ENCODE measurements around the gene PRB3.
A peak's percentile ranks its signal among the peaks of the same experiment; 100 is the strongest.

Gene PRB3

GRCh38 chr12:11228296-11228879, 41.1 kb downstream of the PRB3 start:
- Histone ChIP-seq H3K27me3 (ENCODE audit: insufficient read depth, poor library complexity, severe bottlenecking) (no peaks in the 10 kb centered on the region), H3K4me3 (ENCODE audit: severe bottlenecking) (no peak overlapping the region), H3K36me3 (ENCODE audit: low read depth) (no peaks in the 10 kb centered on the region), H3K27ac (ENCODE audit: poor library complexity, severe bottlenecking) (no peak overlapping the region), H3K4me1 (ENCODE audit: insufficient read depth, poor library complexity, severe bottlenecking) (no peaks in the 10 kb centered on the region), H3K9me3 (ENCODE audit: severe bottlenecking) (no peaks in the 10 kb centered on the region)
- peak; percentile 42 for TF ChIP-seq CTCF (IDR thresholded peaks at IDR 0.05; ENCODE audit: poor library complexity, severe bottlenecking)
- ATAC-seq (ENCODE audit: low read depth) (peak; percentile 63; the same call in 2 of the 3 replicates), DNase-seq (ENCODE audit: low spot score) (no peak)

DNA sequence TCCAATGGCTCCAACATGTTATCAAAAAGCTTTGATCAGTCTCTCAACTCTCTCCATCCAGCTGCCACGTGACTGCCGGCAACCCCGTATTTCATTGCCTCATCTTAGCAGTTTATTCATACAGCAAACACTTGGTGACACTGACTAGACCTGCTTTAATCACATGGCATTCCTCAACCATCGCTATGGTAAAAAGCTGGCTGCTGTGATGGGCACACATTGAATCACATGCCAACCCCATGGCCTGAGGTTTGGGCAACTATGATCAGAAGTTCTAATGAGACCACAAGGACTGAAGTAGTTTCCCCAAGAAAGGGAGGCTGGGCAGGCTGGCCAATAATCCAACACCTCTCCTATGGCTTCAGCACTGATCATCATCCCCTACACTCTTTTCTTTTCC, 42.1 kb downstream of the PRB3 start:
- H3K36me3 ChIP-seq (ENCODE audit: low read depth), result no peaks in the 10 kb centered on the region
- H3K4me3 ChIP-seq (ENCODE audit: severe bottlenecking), result no peak overlapping the region
- H3K27me3 ChIP-seq (ENCODE audit: insufficient read depth, poor library complexity, severe bottlenecking), result no peaks in the 10 kb centered on the region
- no peak for ATAC-seq (ENCODE audit: low read depth)
- DNase-seq (ENCODE audit: low spot score), result no peak
- no peaks in the 10 kb centered on the region for H3K4me1 ChIP-seq (ENCODE audit: insufficient read depth, poor library complexity, severe bottlenecking)
- H3K9me3 ChIP-seq (ENCODE audit: severe bottlenecking), result no peaks in the 10 kb centered on the region
- TF ChIP-seq CTCF (IDR thresholded peaks at IDR 0.05; ENCODE audit: poor library complexity, severe bottlenecking), result no peak
- no peak overlapping the region for H3K27ac ChIP-seq (ENCODE audit: poor library complexity, severe bottlenecking)
